HG03097 (cell line): ENCODE measurements around the gene CCDC120.

Experiments
- ATAC-seq: cut with Tn5 transposase; IDR thresholded peaks from one replicate; pipeline ENCODE4 v1.9.1; 2021; ENCODE audit not compliant: unreplicated experiment, low FRiP score

Gene CCDC120

GRCh38 chrX:49096419-49096818 is 37.6 kb downstream of the CCDC120 start:
- no peak for ATAC-seq

- ATAC-seq, result peak; percentile 87
Observed at GRCh38 chrX:49100704-49101628, 42.2 kb downstream of the CCDC120 start.

- ATAC-seq, result peak; percentile 4
Observed at GRCh38 chrX:49101629-49101984, 42.8 kb downstream of the CCDC120 start.

GRCh38 chrX:49102190-49102589 is 43.4 kb downstream of the CCDC120 start:
- ATAC-seq, result no peak

GRCh38 chrX:49103637-49104036 is 44.8 kb downstream of the CCDC120 start:
- ATAC-seq, result no peak

- no peak for ATAC-seq
Observed at GRCh38 chrX:49106296-49106695, 47.5 kb downstream of the CCDC120 start.

GRCh38 chrX:49106930-49107329 is 48.1 kb downstream of the CCDC120 start:
- ATAC-seq, result no peak

GRCh38 chrX:49108641-49109040 is 49.8 kb downstream of the CCDC120 start:
- ATAC-seq, result no peak

- no peak for ATAC-seq
Observed at GRCh38 chrX:49110417-49110816, 51.6 kb downstream of the CCDC120 start.

GRCh38 chrX:49111791-49112190 is 53.0 kb downstream of the CCDC120 start:
- no peak for ATAC-seq

- ATAC-seq, result no peak
Observed at GRCh38 chrX:49116076-49116475, 57.3 kb downstream of the CCDC120 start.

GRCh38 chrX:49116716-49117115 is 57.9 kb downstream of the CCDC120 start:
- ATAC-seq, result no peak

- ATAC-seq, result no peak
Observed at GRCh38 chrX:49117581-49117980, 58.8 kb downstream of the CCDC120 start.
